Memory B cell (primary cell): ENCODE measurements around the gene ACAA1.
A peak's percentile ranks its signal among the peaks of the same experiment; 100 is the strongest.
"Not testable (repeated sequence)": the region's sequence is repeated elsewhere in the genome, so short reads cannot be mapped to it uniquely, and the experiment has no call there.

Experiments
- ATAC-seq: fragments of 150-1000 bp; cut with Tn5 transposase; 2 replicates; pipeline ENCODE4 v1.10.0; 2021; ENCODE audit warnings: low read depth, mild to moderate bottlenecking, moderate library complexity
- DNase-seq, 2 donors: peaks; one replicate each; pipeline ENCODE4 v3.0.0; 2022; ENCODE audit warnings: low spot score in 2 of 2
- H3K27ac Mint-ChIP-seq: one replicate; pipeline ENCODE4 v1.8.0; 2022; ENCODE audit warnings: mild to moderate bottlenecking, moderate library complexity, mixed read lengths
- H3K27me3 Mint-ChIP-seq: one replicate; pipeline ENCODE4 v1.8.0; 2022; ENCODE audit warnings: mixed read lengths
- H3K36me3 Mint-ChIP-seq: one replicate; pipeline ENCODE4 v1.8.0; 2022; ENCODE audit warnings: mild to moderate bottlenecking, mixed read lengths
- H3K4me1 Mint-ChIP-seq: one replicate; pipeline ENCODE4 v1.8.0; 2022; ENCODE audit warnings: mixed read lengths
- H3K4me3 Mint-ChIP-seq: one replicate; pipeline ENCODE4 v1.8.0; 2022; ENCODE audit warnings: mild to moderate bottlenecking, moderate library complexity, mixed read lengths
- H3K9me3 Mint-ChIP-seq: one replicate; pipeline ENCODE4 v1.8.0; 2022; ENCODE audit warnings: mixed read lengths

Gene ACAA1

DNA sequence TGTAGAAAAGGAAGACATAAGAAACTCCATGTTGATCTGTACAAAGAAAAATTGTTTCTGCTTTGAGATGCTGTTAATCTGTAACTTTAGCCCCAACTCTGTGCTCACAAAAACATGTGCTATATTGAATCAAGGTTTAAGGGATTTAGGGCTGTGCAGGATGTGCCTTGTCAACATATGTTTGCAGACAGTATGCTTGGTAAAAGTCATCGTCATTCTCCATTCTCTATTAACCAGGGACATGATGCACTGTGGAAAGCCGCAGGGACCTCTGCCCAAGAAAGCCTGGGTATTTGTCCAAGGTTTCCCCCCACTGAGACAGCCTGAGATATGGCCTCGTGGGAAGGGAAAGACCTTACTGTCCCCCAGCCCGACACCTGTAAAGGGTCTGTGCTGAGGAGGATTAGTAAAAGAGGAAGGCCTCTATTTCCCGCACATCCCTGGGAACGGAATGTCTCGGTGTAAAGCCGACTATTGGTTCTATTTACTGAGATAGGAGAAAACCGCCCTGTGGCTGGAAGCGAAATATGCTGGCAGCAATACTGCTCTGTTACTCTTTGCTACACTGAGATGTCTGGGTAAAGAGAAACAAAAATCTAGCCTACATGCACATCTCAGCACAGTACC, 2.3 kb downstream of the ACAA1 start:
- Mint-ChIP-seq H3K27ac (peak overlapping the region; percentile 72), H3K4me3 (peak overlapping the region; percentile 92), H3K4me1 (peaks cover 30% of the 10 kb centered on the region)
- not testable (repeated sequence) for H3K27me3 Mint-ChIP-seq, H3K9me3 Mint-ChIP-seq, H3K36me3 Mint-ChIP-seq, DNase-seq, ATAC-seq

DNA sequence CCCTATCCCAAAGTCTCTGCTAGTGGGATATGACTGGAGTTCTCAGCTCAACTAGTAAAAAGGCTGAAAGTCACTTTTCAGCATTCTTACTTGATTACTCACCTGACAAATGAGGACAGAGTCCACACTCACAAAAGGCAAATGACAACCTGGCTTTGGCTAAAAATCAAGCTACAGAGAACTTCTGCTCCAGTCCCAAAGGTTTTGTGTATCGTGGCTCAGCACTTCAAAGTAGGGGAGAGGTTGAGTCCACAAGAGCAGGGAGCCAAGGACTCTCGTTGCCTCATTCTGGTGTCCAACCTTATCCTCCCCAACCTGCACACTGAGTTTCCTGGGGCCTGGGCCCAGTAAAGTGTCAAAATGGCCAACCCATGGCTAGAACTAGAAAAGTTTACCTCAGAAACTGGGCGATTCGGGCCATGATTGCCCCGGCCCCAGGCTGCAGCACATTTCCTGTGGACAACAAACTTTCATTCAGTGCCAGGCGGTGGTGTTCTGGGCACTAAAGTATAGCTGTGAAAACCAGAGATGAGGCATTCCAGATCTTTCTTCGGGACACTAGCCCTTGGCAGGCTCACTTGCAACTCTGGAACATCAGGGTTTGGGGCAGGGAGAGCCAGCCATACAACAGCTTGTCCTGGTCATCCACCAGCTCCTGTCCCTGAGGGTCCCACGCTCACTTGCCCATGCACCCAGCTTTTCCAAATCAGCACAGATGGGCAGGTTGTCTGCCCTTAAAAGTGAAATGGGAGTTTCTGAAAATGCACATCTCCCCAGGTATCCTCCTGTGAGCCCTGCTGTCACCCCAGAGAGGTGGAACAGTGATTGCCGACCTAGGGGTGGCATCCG, 3.1 kb downstream of the ACAA1 start:
- no peak for ATAC-seq
- peaks cover 7% of the 10 kb centered on the region for H3K36me3 Mint-ChIP-seq
- no peak for DNase-seq
- H3K27ac Mint-ChIP-seq: no peak overlapping the region
- peaks cover 26% of the 10 kb centered on the region for H3K4me1 Mint-ChIP-seq
- no peaks in the 10 kb centered on the region for H3K27me3 Mint-ChIP-seq
- no peaks in the 10 kb centered on the region for H3K9me3 Mint-ChIP-seq
- H3K4me3 Mint-ChIP-seq: no peak overlapping the region

DNA sequence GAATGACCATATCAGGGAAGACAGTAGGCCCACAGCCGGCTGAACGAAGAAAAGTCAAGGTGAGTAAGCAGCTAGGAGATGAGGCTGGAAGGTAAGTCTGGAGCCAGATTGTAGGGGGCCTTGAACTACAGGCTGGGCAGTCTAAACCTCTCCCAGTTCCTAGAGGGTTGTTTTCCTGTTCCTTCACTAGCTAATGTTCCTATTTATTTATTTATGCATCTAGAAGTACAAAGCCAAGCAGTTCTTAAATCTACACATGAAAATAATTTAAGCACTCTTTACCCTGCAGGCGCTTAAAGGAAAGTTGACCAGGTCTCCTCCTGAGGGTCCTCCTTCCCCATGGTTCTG, 3.7 kb downstream of the ACAA1 start:
- Mint-ChIP-seq H3K4me1 (peaks cover 24% of the 10 kb centered on the region), H3K4me3 (no peak overlapping the region), H3K9me3 (no peaks in the 10 kb centered on the region), H3K27ac (no peak overlapping the region), H3K27me3 (no peaks in the 10 kb centered on the region), H3K36me3 (peaks cover 8% of the 10 kb centered on the region)
- ATAC-seq (no peak), DNase-seq (no peak)

DNA sequence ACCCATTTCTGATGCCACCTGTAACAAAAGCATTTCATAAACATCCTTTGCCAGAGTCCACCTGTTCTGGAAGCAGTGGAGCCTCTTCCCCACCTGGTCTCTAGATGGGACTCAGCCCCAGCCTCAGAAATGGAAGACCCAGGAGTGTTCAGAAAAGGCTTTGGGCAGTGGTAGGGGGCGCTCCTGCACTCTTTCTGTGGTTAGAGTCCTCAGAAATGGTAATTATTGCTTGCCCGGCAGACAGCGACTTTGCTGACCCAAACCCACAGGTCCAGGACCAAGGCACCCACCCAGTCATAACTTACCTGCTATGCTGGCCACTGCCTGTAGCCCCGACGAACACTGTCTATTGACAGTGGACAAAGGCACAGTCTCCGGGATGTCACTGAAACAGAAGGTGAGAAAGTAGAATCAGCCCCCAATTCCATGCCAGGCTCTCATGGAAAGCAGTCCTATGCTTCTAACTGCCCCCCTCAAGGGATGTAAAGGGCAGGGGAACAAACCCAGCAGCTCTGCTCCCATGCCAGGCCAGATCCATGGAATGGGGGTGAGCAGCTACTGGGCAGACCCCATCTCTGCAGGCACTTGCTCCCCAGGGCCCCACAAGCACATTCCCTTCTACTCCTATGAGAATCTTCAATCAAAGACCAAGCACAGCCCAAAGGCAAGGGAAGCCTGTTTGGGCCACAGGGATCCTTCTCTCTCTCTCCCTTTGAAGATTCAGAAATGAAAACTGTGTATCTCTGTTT, 5.1 kb downstream of the ACAA1 start:
- Mint-ChIP-seq H3K36me3 (peaks cover 12% of the 10 kb centered on the region), H3K27me3 (no peaks in the 10 kb centered on the region), H3K9me3 (no peaks in the 10 kb centered on the region), H3K4me3 (no peak overlapping the region), H3K27ac (no peak overlapping the region), H3K4me1 (peaks cover 21% of the 10 kb centered on the region)
- peak; percentile 40 for ATAC-seq
- DNase-seq: no peak

DNA sequence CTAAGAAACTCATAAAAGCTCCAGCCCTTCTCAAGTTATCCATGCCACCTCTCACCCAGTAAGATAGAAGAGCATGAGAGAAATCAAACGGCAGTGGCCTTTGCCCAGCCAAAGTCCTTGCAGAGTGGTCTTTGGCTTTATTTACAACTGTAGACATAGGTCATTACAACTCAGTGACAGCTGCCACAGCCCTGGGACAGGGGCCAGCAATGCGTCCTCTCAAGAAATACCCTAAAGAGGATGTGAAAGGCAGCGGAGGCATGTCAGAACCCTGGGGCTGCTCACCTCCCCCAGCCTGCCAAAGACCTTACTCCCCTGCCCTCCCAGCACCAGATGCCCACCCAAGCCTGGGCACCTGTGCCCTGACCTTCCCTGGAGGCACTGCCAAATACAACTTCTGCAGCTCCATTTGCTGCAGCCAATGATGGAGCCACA, 6.3 kb downstream of the ACAA1 start:
- H3K4me1 Mint-ChIP-seq: peaks cover 14% of the 10 kb centered on the region
- no peaks in the 10 kb centered on the region for H3K9me3 Mint-ChIP-seq
- H3K27me3 Mint-ChIP-seq: no peaks in the 10 kb centered on the region
- H3K4me3 Mint-ChIP-seq: no peak overlapping the region
- H3K27ac Mint-ChIP-seq: no peak overlapping the region
- H3K36me3 Mint-ChIP-seq: peaks cover 17% of the 10 kb centered on the region
- no peak for DNase-seq
- ATAC-seq: no peak

DNA sequence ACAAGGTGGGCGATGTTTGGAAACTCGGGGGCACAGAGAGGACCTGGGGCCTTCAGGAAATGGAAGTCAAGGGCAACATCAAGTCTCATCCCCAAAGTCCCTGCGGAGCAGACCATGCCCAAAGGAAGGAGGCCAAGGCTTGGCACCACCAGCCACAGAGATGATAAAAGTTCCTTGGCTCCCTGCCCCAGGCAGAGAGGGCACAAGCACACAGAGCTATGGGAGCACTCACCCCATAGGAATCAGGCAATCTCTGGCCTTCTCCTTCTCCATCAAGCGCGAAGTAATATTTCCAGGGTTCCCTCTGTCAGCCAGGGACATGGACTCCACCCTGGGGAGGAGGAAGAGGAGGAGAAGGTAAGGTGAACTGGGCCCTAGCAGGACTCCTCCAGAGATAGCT, 7.9 kb downstream of the ACAA1 start:
- ATAC-seq: no peak
- H3K27me3 Mint-ChIP-seq: no peaks in the 10 kb centered on the region
- H3K4me3 Mint-ChIP-seq: no peak overlapping the region
- DNase-seq: no peak
- H3K9me3 Mint-ChIP-seq: no peaks in the 10 kb centered on the region
- H3K36me3 Mint-ChIP-seq: peaks cover 23% of the 10 kb centered on the region
- peaks cover 8% of the 10 kb centered on the region for H3K4me1 Mint-ChIP-seq
- H3K27ac Mint-ChIP-seq: no peak overlapping the region

DNA sequence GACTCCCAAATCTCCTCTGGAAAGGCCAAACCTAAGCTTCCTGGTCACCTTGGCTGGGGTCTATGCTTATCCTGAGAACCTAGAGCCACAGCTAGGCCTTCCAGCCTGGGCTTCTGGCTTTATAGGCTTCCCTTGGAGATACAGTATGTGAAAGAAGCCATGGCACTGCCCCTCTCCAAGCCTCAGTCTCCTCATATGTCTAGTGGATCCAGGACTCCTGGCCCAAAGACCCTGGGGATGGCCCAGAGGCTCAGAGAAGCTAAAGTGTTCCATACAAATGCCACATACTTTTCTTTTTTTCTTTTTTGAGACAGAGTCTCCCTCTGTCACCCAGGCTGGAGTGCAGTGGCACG, 8.6 kb downstream of the ACAA1 start:
- Mint-ChIP-seq H3K9me3 (no peaks in the 10 kb centered on the region), H3K4me3 (no peak overlapping the region), H3K36me3 (peaks cover 23% of the 10 kb centered on the region), H3K27ac (no peak overlapping the region), H3K4me1 (peaks cover 8% of the 10 kb centered on the region), H3K27me3 (no peaks in the 10 kb centered on the region)
- DNase-seq (no peak), ATAC-seq (no peak)

DNA sequence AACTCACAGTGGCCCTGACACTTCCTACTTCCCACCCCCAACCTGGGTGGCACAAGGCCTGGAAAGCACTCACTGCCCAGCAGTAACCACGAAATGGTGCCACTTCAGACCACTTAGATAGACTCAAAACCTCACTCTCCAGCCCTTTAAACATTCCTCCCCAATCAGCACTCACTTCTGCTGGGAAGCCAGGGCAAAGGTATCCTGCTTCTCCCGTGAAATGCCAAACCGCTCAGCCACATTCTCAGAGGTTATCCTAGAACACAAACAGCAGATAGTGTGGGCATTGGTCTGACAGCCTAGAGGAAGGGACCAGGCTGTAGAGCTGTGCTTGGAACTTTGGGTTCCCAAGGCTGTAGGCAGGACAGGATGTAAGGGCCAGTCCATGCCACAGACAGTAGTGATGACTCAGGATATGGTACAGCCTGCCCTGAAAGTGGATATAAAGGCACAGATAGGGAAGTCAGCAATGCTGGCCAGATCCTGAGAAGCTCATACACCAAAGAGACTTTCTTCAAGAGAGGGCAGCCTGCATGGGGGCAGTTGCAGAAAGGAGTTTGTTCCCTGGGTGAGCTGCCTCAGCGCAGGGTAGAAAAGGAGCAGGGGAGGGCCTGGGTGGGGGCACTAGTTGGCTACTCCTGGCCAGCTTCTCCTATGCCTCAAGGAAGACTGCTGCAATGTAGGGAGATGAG, 9.2 kb downstream of the ACAA1 start:
- no peak overlapping the region for H3K27ac Mint-ChIP-seq
- no peak overlapping the region for H3K4me3 Mint-ChIP-seq
- H3K27me3 Mint-ChIP-seq: no peaks in the 10 kb centered on the region
- H3K4me1 Mint-ChIP-seq: peaks cover 5% of the 10 kb centered on the region
- no peaks in the 10 kb centered on the region for H3K9me3 Mint-ChIP-seq
- peaks cover 26% of the 10 kb centered on the region for H3K36me3 Mint-ChIP-seq
- ATAC-seq (no peak), DNase-seq (no peak)

DNA sequence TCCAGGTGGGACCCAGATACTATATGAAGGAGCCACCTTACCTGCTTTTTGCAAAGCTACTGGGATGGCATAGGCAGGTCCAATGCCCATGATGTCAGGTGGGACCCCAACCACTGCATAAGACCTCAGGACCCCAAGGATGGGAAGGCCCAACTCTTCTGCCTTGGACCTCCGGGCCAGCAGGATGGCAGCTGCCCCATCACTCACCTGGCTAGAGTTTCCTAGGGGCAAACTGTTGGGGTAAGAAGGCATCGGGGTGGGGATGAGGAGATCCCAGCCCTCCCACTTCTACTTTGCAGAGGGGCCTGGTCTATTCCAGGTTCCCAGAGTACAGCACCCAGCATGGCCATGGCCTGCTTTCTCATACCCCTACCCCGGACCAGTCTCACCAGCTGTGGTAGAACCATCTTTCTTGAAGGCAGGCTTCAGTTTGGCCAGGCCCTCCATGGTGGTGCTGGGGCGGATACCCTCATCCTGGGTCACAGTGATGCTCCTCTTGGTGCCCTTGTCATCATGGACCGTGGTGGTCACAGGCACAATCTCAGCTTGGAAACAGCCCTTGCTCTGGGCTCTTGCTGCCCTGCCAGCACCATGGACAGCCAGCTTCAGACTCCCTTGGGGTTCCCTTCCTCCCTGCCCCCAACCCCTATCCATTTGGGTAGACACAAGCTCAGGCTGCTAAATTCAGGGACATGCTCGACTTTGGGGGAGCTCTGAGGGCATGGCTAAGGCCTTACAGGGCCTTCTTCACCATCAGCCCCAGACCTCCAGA, 10.6 kb downstream of the ACAA1 start:
- ATAC-seq: no peak
- Mint-ChIP-seq H3K27ac (no peak overlapping the region), H3K36me3 (peaks cover 32% of the 10 kb centered on the region)

DNA sequence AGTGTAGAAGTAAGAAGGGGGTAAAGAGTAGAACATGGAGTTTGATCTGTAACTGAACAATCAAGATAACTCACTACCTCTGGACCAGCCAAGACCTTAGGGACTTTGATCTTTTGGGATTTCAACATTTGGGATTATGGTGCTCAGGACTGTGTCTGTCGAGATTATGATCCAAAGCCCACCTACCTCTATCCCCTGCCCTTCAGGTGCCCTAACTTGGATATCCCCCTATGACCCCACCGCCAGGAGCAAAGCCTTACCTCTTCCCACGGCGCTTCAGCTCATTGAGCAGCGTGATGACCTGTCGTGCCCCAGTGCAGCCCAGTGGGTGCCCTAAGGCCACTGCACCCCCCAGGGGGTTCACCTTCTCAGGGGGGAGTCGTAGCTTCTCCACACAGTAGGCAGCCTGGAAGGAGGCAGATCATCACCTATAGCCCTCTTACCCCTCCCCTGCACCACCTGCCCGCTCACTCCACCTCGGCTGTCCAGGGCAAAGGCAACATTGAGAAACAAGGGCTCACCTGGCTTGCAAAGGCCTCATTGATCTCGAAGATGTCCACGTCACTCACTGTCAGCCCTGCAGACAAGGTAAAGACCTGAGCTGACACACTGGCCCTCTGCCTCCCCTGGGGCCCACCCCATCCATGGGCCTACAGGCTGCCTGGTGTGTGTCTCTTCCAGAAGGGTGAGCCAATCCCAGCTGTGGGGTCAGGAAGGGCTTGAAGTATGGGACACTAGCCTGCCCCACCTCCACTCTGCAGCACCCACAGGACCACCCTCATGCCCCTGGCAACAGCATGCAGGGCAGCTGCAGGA, 11.4 kb downstream of the ACAA1 start:
- DNase-seq: no peak
- Mint-ChIP-seq H3K27ac (no peak overlapping the region), H3K36me3 (peaks cover 36% of the 10 kb centered on the region), H3K9me3 (no peaks in the 10 kb centered on the region), H3K4me3 (no peak overlapping the region), H3K27me3 (no peaks in the 10 kb centered on the region), H3K4me1 (peaks cover 4% of the 10 kb centered on the region)
- no peak for ATAC-seq

More for the DNA sequence above, 10.6 kb downstream of the ACAA1 start:
- DNase-seq: no peak
- no peak overlapping the region for H3K4me3 Mint-ChIP-seq
- no peaks in the 10 kb centered on the region for H3K9me3 Mint-ChIP-seq
- H3K4me1 Mint-ChIP-seq: peaks cover 4% of the 10 kb centered on the region
- H3K27me3 Mint-ChIP-seq: no peaks in the 10 kb centered on the region

DNA sequence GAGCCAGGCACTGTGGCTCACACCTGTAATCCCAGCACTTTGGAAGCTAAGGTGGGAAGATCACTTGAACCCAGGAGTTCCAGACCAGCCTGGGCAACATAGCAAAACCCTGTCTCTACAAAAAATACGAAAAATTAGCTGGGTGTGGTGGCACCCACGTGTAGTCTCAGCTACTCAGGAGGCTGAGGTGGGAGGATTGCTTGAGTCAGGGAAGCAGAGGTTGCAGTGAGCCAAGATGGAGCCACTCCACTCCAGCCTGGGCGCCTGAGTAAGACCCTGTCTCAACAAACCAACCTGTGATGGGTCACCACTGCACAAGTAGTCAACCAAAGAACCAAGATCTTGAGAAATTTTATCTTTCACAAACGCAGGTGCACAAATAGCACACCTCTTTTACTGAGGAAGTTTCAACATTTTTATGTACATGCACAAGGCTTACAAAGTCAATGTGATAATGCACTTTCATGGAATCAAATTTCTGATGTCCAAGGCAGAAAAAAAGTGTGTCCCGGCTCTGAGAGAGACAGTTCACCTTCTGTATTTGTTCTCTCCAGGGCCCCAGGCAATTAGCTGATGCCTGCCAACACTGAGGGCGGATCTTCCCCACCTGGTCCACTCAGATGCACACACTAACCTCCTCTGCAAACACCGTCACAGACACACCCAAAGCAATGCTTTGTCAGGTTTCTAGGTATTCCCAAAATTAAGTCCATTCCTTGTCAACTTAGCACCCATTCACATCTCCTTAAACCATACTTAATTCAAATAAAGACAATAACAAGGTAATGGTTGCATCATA, 12.4 kb downstream of the ACAA1 start:
- peaks cover 4% of the 10 kb centered on the region for H3K4me1 Mint-ChIP-seq
- peaks cover 39% of the 10 kb centered on the region for H3K36me3 Mint-ChIP-seq
- ATAC-seq (no peak), DNase-seq (no peak)
- H3K4me3 Mint-ChIP-seq: no peak overlapping the region
- no peak overlapping the region for H3K27ac Mint-ChIP-seq
- no peaks in the 10 kb centered on the region for H3K27me3 Mint-ChIP-seq
- no peaks in the 10 kb centered on the region for H3K9me3 Mint-ChIP-seq

DNA sequence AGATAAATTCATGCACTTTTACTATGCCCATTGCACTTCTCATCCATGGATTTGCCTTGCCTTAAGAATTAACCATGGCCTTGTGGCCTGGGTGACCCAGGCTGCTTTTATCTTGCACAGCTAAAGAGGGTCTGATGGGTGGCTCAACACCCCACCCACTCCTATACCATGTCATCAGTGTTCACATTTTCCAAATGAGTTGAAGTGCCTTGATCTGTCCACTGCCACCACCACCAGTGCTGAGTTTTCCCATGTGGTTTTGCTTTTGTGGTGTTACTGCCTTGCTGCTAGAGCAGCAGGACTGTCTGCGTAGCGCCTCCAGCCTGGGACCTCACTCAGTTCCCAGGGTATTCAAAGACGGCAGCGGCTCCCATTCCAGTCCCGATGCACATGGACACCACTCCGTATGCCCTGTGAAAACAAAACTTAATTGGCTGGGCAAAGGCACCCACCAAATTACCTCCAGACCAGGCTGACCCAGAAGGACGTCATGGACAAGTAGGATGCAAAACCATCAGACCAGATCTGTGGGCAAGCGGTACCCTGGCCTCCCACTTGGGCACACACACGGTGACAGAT, 14.1 kb downstream of the ACAA1 start:
- DNase-seq (no peak), ATAC-seq (no peak)
- Mint-ChIP-seq H3K9me3 (no peaks in the 10 kb centered on the region), H3K4me1 (peaks cover 8% of the 10 kb centered on the region), H3K36me3 (peaks cover 35% of the 10 kb centered on the region), H3K27ac (no peak overlapping the region), H3K27me3 (no peaks in the 10 kb centered on the region), H3K4me3 (no peak overlapping the region)
